Measurements from ENCODE around the gene SCYGR4. TPM values are rescaled to one million over a fixed set of nuclear protein-coding genes. Genes with fewer than 3 reads are reported as not detected.
"Not testable (repeated sequence)": the region's sequence is repeated elsewhere in the genome, so short reads cannot be mapped to it uniquely, and the experiment has no call there.

SCYGR4 gene, protein sequence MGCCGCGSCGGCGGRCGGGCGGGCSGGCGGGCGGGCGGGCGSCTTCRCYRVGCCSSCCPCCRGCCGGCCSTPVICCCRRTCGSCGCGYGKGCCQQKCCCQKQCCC
- polyA plus RNA-seq (ENCODE audit: insufficient read length in 12 of 12), result not detected
- long read RNA-seq, donor 1, partial matches to known transcripts, result 42 of 48 reads
- long read RNA-seq, donor 1, other reads (novel, unspliced or antisense), result 6 of 48 reads
- long read RNA-seq, donor 2, result 0 reads
- long read RNA-seq, donor 3, result 0 reads
- long read RNA-seq, donor 4, result 0 reads
- long read RNA-seq, donor 5, result 0 reads
- long read RNA-seq, donor 6, result 0 reads
- long read RNA-seq, donor 7, result 0 reads
- long read RNA-seq, donor 8, result 0 reads
- long read RNA-seq, donor 9, result 0 reads
- long read RNA-seq, donor 10, result 0 reads
- long read RNA-seq, donor 11, result 0 reads

DNA sequence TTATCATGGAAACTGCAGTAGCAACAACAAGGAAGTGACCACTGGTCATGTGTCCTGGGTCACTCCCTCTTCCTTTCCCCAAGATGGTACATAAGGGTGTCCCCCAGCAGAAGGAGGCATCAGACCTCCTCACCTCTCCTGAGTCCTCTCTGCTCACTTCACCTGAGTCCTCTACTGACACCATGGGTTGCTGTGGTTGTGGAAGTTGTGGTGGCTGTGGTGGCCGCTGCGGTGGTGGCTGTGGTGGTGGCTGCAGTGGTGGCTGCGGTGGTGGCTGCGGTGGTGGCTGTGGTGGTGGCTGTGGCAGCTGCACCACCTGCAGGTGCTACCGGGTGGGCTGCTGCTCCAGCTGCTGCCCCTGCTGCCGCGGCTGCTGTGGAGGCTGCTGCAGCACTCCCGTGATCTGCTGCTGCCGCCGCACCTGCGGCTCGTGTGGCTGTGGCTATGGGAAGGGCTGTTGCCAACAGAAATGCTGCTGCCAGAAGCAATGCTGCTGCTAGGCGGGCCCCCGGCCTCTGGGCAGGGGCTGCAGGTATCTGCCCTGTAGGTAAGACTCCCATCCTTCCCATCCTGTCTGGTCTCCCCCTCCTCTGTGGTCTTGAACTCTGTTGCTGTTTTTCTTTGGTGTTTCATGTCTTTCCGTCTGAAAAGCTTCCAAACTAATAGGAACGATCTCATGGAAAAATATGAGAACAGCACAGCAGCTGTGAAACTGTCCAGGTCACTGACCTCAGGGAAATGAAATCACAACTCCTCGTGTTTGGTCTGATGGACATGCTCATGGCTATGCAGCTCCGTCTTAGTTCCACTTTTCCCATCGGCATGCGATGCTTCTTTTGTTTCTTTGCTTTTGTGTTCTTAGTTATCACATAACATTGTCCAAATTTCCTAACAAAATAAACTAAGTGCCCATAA lies at the start of gene SCYGR4:
Gene SCYGR4, plus strand, starts transcription at position 183 of the 915 bp plus-strand sequence. Its CDS starts 0 bp downstream, at position 183.
- peak; percentile 14 for DNase-seq

DNA sequence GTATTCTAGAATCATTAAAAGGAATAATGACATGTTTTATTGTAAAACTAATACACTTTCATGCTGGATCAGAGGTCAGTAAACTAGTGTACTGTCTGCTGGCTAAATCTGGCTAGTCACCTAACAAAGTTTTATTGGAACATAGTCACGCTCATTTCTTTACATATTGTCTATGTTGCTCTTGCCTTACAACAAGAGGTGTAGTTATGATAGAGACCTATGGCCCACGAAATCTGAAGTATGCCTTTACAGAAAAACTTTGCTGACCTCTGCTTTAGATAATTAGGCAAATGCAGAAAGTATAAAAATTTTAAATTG lies 48.5 kb upstream of the SCYGR4 start:
- no peak for DNase-seq

DNA sequence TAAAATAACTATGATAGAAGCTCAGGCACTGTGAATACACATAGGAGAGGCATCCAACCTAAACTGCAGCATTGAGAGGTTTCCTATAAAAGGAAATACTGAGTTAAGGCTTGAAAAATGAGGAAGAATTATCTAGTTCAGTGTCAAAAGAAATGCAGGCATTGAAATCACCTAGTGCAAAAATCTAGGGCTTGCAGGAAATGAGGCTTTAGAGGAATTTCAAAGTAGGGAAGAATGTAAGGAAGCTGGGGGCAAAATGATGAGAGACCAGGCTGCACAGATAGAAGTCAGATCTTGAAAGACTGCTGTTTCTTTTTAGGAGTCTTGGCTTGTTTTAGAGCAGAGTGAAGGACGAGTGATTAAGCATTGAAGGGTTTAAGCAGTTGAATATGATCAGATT lies 46.7 kb upstream of the SCYGR4 start:
- DNase-seq, result no peak

DNA sequence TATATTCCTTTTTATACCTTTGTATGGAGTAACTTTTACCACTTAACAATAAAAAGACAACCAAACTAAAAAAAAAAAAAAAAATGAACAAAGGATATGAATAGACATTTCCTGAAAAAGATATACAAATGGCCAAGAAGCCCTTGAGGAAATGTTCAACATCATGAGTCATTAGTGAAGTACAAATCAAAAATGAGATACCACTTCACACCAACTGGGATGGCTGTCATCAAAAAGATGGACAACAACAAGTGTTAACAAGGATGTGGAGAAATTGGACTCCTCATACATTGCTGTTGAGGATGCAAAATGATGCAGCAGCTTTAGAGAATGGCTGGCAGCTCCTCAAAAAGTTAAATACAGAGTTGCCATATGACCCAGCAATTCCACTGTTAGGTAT lies 41.2 kb upstream of the SCYGR4 start:
- no peak for DNase-seq

DNA sequence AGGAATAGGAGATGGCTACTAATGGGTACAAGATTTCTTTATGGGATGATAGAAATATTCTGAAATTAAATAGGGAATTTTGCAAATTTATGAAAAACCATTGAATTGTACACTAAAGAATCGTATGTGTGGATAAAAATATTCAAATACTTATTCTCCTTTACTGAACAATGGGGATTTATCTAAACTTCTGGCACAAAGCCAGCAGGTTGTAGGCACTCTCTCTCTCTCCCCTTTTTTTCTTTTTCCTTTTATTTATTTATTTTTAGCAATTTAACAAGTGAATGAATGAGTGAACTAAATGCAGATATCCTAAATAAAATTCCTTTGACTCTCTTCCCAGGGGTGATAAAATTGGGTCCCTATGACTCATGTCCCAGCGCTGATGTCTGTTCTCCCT lies 40.5 kb upstream of the SCYGR4 start:
- DNase-seq, result no peak

DNA sequence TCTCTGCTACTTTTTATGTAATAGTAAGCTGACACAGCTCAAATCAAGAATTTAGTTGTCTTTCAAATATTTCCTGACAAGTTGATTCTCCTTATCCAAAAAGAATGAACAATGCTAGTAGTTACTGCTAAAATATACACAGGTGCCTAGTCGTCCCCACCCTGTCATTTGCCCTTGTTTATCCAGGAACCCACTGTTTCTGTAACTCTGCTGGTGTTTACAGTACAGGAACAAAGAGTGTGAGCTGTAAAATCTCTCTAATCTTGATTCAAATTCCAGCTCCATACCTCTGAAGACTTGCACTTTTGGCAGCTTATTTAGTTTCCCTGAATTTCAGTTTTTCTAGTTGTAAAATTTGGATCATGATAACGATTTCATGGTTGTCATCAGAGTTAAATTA lies 39.7 kb upstream of the SCYGR4 start:
- no peak for DNase-seq

DNA sequence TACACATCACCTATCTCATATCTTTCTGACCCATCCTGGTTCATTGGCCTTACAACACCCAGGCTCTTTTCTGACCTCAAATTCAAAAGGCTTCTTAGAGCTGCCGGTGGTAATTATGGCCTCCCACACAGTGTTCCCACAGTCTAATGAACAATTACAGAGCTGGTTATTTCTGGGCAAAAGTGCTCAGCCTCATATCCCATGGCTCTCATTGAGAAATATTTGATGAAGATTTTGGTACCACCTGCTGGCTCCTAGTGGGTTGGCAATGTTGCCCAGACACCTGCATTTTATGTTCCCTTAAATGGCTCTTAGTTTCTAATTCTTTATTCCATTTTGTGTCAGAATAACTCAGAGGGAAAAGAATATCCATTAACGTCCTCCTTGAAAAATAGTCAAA lies 38.7 kb upstream of the SCYGR4 start:
- no peak for DNase-seq

DNA sequence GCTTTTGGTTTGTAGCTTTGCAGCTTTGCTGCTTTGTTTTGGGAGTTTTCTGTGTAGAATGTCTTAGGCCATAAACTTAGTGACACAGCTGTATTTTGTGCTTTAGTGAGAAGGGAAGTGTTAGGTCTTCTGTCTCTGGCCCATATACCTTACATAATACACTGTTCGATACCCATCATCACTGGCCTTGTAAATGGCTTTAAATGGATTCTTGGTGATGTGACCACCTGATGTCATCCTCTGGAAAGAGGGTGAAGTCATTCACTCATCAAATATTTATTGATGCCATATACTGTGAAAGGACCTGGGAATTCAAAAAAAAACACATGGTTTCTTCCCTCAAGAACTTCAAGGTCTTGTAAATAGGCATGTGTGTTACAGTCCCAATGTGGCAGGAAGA lies 37.5 kb upstream of the SCYGR4 start:
- no peak for DNase-seq

DNA sequence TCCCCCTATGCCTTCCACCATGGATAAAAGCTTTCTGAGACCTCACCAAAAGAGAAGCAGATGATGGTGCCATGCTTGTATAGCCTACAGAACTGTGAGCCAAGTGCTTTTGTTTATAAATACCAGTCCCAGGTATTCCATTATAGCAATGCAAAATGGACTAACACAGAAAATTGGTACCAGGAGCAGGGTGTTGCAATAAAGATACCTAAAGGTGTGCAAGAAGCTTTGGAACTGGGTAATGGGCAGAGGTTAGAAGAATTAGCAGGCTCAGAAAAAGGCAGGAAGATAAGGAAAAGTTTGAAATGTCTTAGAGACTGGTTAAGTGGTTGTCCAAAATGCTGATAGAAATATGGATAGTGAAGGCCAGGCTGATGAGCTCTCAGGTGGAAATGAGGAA lies 34.9 kb upstream of the SCYGR4 start:
- no peak for DNase-seq

DNA sequence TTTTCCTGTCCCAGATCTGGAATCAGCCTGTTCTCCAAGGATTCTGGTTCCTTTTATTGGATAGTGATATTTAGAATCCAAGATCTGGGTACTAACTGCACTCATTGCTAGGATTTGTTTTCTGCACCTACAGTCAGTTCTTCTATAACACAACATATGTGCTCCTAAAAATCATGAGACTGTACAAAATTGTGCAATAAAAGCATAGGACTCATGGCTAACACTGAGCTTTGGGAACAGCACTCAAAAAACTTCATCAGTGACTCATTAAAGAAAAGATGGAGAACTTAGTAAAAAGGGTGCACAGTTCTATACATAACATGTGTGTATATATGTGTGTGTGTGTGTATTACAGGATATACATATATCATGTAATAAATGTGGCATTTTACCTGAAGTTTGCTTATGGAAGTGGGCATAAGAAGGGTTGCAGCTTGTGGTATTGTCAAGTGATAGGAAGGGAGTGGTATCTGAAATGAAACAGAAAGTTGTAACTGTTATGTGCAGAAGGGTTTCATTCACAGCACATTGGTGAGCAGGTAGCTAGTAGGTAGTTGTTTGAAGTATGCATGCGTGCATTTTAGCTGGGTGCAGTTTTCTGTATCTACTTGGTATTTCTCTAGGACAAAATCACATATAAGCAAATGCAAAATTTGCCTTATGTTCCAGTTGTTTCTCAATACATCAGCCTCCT lies 24.5 kb upstream of the SCYGR4 start:
- DNase-seq, result no peak

DNA sequence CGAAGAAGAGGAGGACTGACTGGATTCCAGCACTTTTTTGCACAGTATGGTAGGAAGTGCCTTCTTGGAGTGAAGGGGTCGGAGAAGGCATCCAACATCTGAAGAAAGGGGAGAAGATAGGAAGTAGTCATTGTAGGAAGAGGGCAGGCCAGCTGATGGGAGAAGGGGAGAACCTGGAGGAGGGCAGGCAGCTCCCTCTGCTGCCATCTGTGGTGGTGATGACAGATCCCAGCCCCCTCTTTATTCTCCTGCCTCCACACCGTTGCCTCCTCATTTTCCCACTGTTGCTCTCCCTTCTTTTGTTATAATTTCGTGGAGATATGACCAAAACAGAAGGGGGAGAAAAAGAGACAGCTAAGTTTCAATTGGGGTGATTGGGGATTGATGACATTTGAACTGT lies 21.5 kb upstream of the SCYGR4 start:
- no peak for DNase-seq

DNA sequence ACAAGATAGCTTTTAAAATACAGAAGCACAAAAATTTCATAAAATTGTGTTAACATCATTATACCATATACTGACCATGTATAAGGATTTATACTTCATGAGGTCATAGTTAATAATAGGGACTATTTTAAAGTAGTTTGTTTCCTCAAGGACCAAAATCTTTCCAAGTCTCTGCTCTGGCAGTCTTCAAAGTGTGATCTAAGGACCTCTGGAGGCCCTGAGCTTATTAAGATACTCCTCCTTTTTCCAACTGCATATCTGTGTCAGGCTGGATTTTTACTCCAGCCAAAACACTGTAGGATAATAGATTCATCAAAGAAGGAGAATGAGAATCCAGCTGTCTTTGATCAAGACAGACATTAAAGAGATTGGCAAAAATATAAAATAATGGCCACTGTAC lies 20.3 kb upstream of the SCYGR4 start:
- DNase-seq, result peak; percentile 45

DNA sequence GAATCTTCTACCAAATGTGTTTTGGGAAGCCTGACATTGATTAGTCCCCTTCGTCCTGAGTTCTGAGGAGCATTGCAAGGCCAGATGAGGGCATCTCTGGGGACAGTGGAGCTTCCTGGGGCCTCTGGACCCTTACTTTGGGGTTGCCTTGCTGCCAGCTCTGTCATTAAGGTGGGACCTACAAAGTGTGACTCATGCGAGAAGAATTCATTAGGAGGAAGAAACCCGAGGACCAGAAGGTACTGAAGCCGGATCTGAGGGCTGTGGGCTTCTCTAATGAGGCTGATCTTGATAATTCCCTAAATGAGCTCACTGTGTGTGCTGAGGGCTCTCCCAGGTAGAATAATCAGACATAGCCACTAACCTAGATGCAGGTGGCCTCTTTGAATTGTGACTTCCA lies 19.3 kb upstream of the SCYGR4 start:
- no peak for DNase-seq

DNA sequence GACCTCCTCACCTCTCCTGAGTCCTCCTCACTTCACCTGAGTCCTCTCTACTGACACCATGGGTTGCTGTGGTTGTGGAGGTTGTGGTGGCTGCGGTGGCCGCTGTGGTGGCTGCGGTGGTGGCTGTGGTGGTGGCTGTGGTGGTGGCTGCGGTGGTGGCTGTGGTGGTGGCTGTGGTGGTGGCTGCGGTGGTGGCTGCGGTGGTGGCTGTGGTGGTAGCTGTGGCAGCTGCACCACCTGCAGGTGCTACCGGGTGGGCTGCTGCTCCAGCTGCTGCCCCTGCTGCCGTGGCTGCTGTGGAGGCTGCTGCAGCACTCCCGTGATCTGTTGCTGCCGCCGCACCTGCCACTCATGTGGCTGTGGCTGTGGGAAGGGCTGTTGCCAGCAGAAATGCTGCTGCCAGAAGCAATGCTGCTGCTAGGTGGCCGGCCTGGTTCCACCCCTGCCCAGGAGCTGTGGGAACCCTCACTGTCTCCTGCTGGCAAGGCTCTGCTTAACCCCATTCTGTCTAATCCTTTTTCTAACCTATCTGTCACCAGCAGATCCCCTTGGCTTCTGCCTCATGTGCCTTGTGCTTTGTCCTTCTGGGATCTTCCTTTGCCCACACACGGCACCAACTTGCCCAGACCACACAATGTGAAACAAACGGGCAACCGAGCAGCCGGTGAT lies 18.3 kb upstream of the SCYGR4 start, which contains the start of gene SCYGR2:
Gene SCYGR2, plus strand, starts transcription at position 59 of the 669 bp plus-strand sequence. Its CDS starts 0 bp downstream, at position 59.
- DNase-seq, result not testable (repeated sequence)

DNA sequence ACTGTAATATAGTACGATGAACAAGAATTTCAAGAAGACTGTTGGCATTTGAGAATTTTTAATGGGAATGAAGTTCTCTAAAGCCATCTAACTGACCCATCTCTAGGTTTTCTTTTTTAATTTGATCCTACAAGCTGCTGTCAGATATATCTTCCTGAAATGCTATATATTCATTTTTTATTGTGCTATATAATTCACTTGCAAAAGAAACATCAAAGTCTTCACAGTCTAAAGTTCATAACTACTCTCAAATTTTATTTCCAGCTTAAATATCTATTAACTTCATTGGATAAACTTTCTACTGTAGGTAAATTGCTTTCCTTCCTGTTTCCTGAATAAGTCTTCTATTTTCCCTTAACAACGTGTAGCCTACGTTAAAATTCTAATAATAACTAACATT lies 14.9 kb upstream of the SCYGR4 start:
- DNase-seq, result no peak

DNA sequence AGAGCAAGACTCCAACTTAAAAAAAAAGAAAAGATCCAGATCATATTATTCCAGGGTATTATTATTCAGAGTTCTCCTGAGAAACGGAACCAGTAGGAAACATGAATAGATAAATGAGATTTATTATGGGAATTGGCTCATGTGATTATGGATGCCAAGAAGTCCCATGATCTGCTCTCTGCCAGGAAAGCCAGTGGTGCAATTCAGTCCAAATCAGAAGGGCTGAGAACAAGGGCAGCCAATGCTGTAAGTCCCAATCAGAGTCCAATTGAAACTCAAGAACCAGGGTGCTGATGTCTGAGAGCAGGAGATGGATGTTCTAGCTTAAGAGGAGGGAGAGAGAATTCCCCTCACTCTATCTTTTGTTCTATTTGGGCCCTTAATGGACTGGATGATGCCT lies 10.8 kb upstream of the SCYGR4 start:
- no peak for DNase-seq

DNA sequence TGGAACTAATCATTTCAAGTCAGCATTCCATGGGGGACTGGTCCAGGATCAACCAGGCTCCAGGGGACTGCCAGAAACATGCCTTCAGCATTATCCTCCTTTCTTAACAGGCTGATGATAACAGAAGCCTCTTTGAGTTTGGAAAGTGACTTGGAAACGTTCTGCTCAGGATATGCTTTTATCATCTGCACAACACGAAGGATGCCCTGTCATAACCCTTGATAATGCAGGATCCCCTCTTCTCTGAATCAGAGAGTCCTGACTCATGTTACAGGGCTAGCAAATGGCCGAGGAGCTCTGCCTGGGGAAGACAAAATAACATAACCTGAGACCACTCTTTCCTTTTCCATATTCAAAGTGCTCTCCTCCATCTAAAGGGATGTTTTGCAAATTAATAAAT lies 9.4 kb upstream of the SCYGR4 start:
- no peak for DNase-seq

DNA sequence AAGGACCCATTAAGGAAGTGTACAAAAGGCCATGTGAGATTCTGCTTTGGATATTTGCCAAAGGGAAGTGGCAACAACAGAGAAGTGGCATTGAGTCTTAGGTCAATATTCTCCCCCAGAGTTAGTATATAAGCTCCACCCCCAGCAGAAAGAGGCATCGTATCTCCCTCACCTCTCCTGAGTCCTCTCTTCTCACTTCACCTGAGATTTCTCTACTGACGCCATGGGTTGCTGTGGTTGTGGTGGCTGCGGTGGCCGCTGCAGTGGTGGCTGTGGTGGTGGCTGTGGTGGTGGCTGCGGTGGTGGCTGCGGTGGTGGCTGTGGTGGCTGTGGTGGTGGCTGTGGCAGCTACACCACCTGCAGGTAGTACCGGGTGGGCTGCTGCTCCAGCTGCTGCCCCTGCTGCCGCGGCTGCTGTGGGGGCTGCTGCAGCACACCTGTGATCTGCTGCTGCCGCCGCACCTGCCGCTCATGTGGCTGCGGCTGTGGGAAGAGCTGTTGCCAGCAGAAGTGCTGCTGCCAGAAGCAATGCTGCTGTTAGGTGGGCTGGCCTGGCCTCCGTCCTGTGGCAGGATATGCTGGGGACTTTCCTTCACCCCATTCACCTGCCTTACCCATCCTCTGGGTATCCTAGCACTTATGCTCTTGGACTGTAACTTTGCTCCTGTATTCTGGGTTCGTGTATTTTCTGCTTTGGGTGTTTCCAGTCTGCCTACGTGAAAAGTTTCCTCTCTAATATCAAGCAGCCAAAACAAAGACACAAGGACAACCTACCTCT lies 8.5 kb upstream of the SCYGR4 start:
- DNase-seq, result no peak

DNA sequence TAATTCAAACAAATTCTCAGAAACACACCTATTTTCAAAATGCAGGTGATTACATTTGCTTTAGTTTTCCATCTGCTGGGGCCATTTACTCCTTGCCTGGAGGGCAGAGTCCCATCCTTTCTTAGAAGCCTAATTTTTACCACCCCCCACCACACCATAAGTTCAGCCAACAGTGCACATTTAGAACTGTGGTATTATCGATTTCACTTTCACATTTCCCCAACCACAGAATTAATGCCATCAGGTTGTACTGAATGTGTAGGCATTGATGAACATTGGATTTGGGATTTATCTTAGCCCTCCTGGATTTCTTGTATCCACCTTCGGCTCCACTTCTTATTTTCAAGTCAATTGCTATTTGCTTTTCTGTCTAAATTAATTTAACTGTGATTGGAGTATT lies 7.2 kb upstream of the SCYGR4 start:
- no peak for DNase-seq

DNA sequence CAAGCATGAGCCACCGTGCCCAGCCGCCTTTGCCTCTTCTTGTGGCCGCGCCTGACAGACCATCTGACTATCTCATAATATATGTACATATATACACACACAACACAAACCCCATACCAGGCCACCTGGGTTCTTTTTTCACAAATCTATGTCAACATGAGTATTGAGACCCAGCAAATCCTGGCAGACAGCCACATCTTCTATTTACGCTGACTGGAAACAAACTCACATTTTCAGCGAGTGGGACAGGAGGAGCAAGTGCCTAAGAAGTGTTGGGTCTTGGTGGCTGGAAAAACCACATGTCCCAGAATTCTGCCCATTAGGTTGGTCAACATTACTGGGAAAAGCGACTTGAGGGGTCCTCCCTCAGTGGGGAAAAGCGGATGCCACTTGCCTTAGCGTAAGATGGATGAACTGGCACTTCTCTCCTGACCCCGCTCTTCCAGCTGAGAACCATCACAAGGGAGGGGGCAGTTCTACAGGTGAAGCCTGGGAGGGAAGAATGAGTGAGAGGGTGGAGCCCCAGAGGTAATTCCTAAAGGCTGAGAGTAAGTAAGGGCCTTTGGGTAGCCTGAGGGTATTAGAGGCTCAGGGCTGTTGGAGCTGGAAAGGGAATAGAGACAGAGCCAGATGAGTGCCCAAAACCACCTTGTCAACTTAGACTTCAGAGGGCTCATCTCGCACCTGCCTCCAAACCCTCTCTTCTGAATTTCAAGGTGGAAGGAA lies 4.6 kb upstream of the SCYGR4 start:
- no peak for DNase-seq
